ENCODE results near the gene RABL6.
A peak's percentile ranks its signal among the peaks of the same experiment; 100 is the strongest.
"Not testable (repeated sequence)": the region's sequence is repeated elsewhere in the genome, so short reads cannot be mapped to it uniquely, and the experiment has no call there.

RABL6 gene

GRCh38 chr9:136865041-136865767 is 57.5 kb downstream of the RABL6 start:
- TF ChIP-seq, protein P1, sequence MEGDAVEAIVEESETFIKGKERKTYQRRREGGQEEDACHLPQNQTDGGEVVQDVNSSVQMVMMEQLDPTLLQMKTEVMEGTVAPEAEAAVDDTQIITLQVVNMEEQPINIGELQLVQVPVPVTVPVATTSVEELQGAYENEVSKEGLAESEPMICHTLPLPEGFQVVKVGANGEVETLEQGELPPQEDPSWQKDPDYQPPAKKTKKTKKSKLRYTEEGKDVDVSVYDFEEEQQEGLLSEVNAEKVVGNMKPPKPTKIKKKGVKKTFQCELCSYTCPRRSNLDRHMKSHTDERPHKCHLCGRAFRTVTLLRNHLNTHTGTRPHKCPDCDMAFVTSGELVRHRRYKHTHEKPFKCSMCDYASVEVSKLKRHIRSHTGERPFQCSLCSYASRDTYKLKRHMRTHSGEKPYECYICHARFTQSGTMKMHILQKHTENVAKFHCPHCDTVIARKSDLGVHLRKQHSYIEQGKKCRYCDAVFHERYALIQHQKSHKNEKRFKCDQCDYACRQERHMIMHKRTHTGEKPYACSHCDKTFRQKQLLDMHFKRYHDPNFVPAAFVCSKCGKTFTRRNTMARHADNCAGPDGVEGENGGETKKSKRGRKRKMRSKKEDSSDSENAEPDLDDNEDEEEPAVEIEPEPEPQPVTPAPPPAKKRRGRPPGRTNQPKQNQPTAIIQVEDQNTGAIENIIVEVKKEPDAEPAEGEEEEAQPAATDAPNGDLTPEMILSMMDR (IDR thresholded peaks at IDR 0.05), result no peak
- H3K27me3 ChIP-seq, result no peaks in the 10 kb centered on the region
- DNase-seq, result no peak
- H3K36me3 ChIP-seq, result peaks cover 20 to 37% (median 30%) of the 10 kb centered on the region in 3 donors
- intact Hi-C loops (cut with DNase I; ENCODE audit: low total_unique reads), result no loop called here
- peak overlapping the region; percentile 90 to 97 for H3K4me3 ChIP-seq
- H3K27ac ChIP-seq, result peak overlapping the region; percentile 91 to 94
- no peaks in the 10 kb centered on the region for H3K9me3 ChIP-seq
- peaks cover 0 to 32% (median 27%) of the 10 kb centered on the region in 4 donors for H3K4me1 ChIP-seq

GRCh38 chr9:136865768-136866103 is 58.0 kb downstream of the RABL6 start:
- DNase-seq, result peak; percentile 21 to 74
- TF ChIP-seq, protein P1 (IDR thresholded peaks at IDR 0.05), result no peak
- peak overlapping the region; percentile 90 to 97 for H3K4me3 ChIP-seq
- H3K9me3 ChIP-seq, result no peaks in the 10 kb centered on the region
- H3K4me1 ChIP-seq, result peaks cover 0 to 32% (median 27%) of the 10 kb centered on the region in 4 donors
- H3K27ac ChIP-seq, result peak overlapping the region; percentile 91 to 94
- H3K36me3 ChIP-seq, result peaks cover 20 to 32% (median 30%) of the 10 kb centered on the region in 3 donors
- H3K27me3 ChIP-seq, result no peaks in the 10 kb centered on the region
- intact Hi-C loops (cut with DNase I; ENCODE audit: low total_unique reads), result no loop called here

DNA sequence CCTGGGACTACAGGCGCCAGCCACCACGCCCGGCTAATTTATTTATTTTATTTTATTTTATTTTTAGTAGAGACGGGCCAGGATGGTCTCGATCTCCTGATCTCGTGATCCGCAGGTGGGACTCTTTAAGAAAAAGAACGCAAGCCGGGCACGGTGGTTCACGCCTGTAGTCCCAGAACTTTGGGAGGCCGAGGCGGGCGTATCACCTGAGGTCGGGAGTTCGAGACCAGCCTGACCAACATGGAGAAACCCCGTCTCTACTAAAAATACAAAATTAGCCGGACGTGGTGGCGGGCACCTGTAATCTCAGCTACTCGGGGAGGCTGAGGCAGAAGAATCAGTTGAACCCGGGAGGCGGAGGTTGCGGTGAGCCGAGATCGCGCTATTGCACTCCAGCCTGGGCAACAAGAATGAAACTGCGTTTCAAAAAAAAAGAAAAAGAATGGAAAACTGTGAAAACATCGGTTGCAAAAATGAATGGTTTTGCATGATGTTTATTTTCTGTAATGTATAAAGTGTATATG is 59.2 kb downstream of the RABL6 start:
- Histone ChIP-seq H3K4me3 (peak overlapping the region; percentile 90 to 97), H3K36me3 (peaks cover 16 to 20% (median 18%) of the 10 kb centered on the region in 3 donors), H3K27ac (peak overlapping the region; percentile 77 to 94), H3K4me1 (peaks cover 0 to 32% (median 27%) of the 10 kb centered on the region in 4 donors)
- intact Hi-C loops (cut with DNase I; ENCODE audit: low total_unique reads); DNase-seq; H3K27me3 ChIP-seq; H3K9me3 ChIP-seq: not testable (repeated sequence)

- no peak overlapping the region for H3K27ac ChIP-seq
- TF ChIP-seq, protein P1 (IDR thresholded peaks at IDR 0.05), result no peak
- intact Hi-C loops (cut with DNase I; ENCODE audit: low total_unique reads), result no loop called here
- peaks cover 12 to 15% (median 13%) of the 10 kb centered on the region in 3 donors for H3K36me3 ChIP-seq
- no peak overlapping the region for H3K4me3 ChIP-seq
- H3K4me1 ChIP-seq, result peaks cover 0 to 32% (median 27%) of the 10 kb centered on the region in 4 donors
- H3K27me3 ChIP-seq, result no peaks in the 10 kb centered on the region
- H3K9me3 ChIP-seq, result no peaks in the 10 kb centered on the region
- no peak for DNase-seq
Measured at GRCh38 chr9:136867480-136867879, 59.7 kb downstream of the RABL6 start.

GRCh38 chr9:136867917-136868316 is 60.2 kb downstream of the RABL6 start:
- H3K4me1 ChIP-seq, result peaks cover 0 to 32% (median 27%) of the 10 kb centered on the region in 4 donors
- TF ChIP-seq, protein P1 (IDR thresholded peaks at IDR 0.05), result no peak
- no peaks in the 10 kb centered on the region for H3K9me3 ChIP-seq
- DNase-seq, result no peak
- H3K27me3 ChIP-seq, result no peaks in the 10 kb centered on the region
- intact Hi-C loops (cut with DNase I; ENCODE audit: low total_unique reads), result no loop called here
- no peak overlapping the region for H3K27ac ChIP-seq
- H3K4me3 ChIP-seq, result no peak overlapping the region
- H3K36me3 ChIP-seq, result peaks cover 8 to 11% (median 9%) of the 10 kb centered on the region in 3 donors

GRCh38 chr9:136868644-136869043 is 60.9 kb downstream of the RABL6 start:
- Histone ChIP-seq H3K27ac (no peak overlapping the region), H3K9me3 (no peaks in the 10 kb centered on the region), H3K27me3 (no peaks in the 10 kb centered on the region), H3K36me3 (peaks cover under 1 to 3% (median 1%) of the 10 kb centered on the region in 3 donors), H3K4me1 (peaks cover 0 to 27% (median 25%) of the 10 kb centered on the region in 4 donors), H3K4me3 (no peak overlapping the region)
- intact Hi-C loops (cut with DNase I; ENCODE audit: low total_unique reads), result no loop called here
- no peak for DNase-seq
- TF ChIP-seq, protein P1 (IDR thresholded peaks at IDR 0.05), result no peak

DNA sequence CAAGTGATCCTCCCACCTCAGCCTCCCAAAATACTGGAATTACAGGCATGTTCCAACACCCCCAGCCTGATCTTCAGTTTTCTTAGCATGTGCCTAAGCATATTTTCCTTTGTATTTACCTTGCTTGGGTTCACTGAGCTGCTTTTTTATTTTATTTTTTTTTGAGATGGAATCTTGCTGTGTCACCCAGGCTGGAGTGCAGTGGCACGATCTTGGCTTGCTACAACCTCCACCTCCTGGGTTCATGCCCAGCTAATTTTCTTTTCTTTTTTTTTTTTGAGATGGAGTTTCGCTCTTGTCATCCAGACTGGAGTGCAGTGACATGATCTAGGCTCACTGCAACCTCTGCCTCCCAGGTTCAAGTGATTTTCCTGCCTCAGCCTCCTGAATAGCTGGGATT is 61.9 kb downstream of the RABL6 start:
- H3K27me3 ChIP-seq; intact Hi-C loops (cut with DNase I; ENCODE audit: low total_unique reads); DNase-seq; H3K9me3 ChIP-seq; H3K36me3 ChIP-seq; H3K4me3 ChIP-seq; H3K27ac ChIP-seq: not testable (repeated sequence)
- H3K4me1 ChIP-seq, result peaks cover 0 to 18% (median 15%) of the 10 kb centered on the region in 4 donors
